Measurements from ENCODE around the gene LYL1.

DNA sequence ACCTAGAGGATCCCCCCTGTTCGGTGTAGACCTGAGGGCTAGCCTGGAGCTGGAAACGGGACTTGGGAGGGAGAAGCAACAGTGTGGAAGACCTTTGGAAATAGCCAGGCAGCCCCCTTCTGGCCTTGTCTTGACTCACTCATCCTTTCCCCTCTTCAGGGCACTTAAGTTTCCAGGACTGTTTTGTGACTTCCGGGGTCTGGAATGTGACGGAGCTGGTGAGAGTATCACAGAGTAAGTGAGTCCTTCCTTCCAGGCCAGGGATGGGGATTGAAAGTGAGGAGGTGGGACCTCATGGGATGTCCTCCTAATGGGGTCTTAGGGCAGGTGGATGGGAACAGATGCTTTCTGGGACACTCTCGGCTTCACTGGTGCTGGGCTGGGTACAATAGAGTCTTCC is 29.4 kb downstream of the LYL1 start:
- TF ChIP-seq, protein P1, sequence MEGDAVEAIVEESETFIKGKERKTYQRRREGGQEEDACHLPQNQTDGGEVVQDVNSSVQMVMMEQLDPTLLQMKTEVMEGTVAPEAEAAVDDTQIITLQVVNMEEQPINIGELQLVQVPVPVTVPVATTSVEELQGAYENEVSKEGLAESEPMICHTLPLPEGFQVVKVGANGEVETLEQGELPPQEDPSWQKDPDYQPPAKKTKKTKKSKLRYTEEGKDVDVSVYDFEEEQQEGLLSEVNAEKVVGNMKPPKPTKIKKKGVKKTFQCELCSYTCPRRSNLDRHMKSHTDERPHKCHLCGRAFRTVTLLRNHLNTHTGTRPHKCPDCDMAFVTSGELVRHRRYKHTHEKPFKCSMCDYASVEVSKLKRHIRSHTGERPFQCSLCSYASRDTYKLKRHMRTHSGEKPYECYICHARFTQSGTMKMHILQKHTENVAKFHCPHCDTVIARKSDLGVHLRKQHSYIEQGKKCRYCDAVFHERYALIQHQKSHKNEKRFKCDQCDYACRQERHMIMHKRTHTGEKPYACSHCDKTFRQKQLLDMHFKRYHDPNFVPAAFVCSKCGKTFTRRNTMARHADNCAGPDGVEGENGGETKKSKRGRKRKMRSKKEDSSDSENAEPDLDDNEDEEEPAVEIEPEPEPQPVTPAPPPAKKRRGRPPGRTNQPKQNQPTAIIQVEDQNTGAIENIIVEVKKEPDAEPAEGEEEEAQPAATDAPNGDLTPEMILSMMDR (IDR thresholded peaks at IDR 0.05), result no peak
- TF ChIP-seq EZH2 (IDR thresholded peaks at IDR 0.05), result no peak
- no peak for TF ChIP-seq EZH2phosphoT487 (IDR thresholded peaks at IDR 0.05)
